Stomach (tissue), 4 donors: ENCODE data around the gene PNPLA5.

ENCODE experiments used
- EP300 ChIP-seq: sonication (generic); formaldehyde crosslinking; IDR thresholded peaks from one replicate; pipeline ENCODE4 v1.6.1; 2017; ENCODE audit warnings: antibody characterized with exemption
- POLR2A ChIP-seq, 4 donors: fragments of 450-650 bp; IDR thresholded peaks; one replicate each; pipeline ENCODE4 v1.6.1; 2016; ENCODE audit warnings: antibody characterized with exemption in 4 of 4, control low read depth in 2 of 4, mild to moderate bottlenecking in 1 of 4, moderate library complexity in 1 of 4
- POLR2AphosphoS5 ChIP-seq, 3 donors: sonication (generic); formaldehyde crosslinking; IDR thresholded peaks; one replicate each; pipeline ENCODE4 v1.6.1; 2016; ENCODE audit warnings: antibody characterized with exemption in 3 of 3
- TF ChIP-seq, protein P1 (sequence below), 7 experiments: fragments of 450-650 bp in 4 of 7; fragments of 200-600 bp in 3 of 7; sonication (generic) in 3 of 7; IDR thresholded peaks; one replicate each; pipeline ENCODE4 v1.5.1; 2016 to 2019; ENCODE audit warnings: antibody characterized with exemption in 7 of 7, control low read depth in 2 of 7, mild to moderate bottlenecking in 1 of 7

- no peak for TF ChIP-seq POLR2AphosphoS5 (IDR thresholded peaks at IDR 0.05)
- TF ChIP-seq, protein P1, sequence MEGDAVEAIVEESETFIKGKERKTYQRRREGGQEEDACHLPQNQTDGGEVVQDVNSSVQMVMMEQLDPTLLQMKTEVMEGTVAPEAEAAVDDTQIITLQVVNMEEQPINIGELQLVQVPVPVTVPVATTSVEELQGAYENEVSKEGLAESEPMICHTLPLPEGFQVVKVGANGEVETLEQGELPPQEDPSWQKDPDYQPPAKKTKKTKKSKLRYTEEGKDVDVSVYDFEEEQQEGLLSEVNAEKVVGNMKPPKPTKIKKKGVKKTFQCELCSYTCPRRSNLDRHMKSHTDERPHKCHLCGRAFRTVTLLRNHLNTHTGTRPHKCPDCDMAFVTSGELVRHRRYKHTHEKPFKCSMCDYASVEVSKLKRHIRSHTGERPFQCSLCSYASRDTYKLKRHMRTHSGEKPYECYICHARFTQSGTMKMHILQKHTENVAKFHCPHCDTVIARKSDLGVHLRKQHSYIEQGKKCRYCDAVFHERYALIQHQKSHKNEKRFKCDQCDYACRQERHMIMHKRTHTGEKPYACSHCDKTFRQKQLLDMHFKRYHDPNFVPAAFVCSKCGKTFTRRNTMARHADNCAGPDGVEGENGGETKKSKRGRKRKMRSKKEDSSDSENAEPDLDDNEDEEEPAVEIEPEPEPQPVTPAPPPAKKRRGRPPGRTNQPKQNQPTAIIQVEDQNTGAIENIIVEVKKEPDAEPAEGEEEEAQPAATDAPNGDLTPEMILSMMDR (IDR thresholded peaks at IDR 0.05): no peak
- no peak for TF ChIP-seq EP300
- no peak for TF ChIP-seq POLR2A (IDR thresholded peaks at IDR 0.05)
These were observed 52.0 kb downstream of the PNPLA5 start for GRCh38 chr22:43839781-43840180.
